DOHH2 (cell line): Measurements from ENCODE around the gene ZNF780B.

ENCODE experiments used
- H3F3A ChIP-seq: fragments of 200-600 bp; sonication (generic), shearing (Covaris generic); 2 replicates; pipeline ENCODE4 v1.6.0; 2016; ENCODE audit warnings: antibody characterized with exemption, mild to moderate bottlenecking; ENCODE audit not compliant: control insufficient read depth, insufficient read depth
- H3K27ac ChIP-seq: fragments of 200-600 bp; sonication (generic); 2 replicates; pipeline ENCODE4 v1.5.1; 2014; ENCODE audit warnings: low read depth, mild to moderate bottlenecking, low read length, moderate library complexity
- H3K27me3 ChIP-seq: fragments of 200-600 bp; sonication (generic); 2 replicates; pipeline ENCODE4 v1.6.1; 2014; ENCODE audit warnings: mild to moderate bottlenecking, low read length, mixed read lengths; ENCODE audit not compliant: control insufficient read depth
- H3K36me3 ChIP-seq: fragments of 200-600 bp; sonication (generic); 2 replicates; pipeline ENCODE4 v1.6.1; 2014; ENCODE audit warnings: mild to moderate bottlenecking, low read length, moderate library complexity, mixed read lengths; ENCODE audit not compliant: control insufficient read depth
- H3K4me1 ChIP-seq: fragments of 200-600 bp; sonication (generic); 2 replicates; pipeline ENCODE4 v1.6.1; 2014; ENCODE audit warnings: mild to moderate bottlenecking, low read length, mixed read lengths; ENCODE audit not compliant: control insufficient read depth
- H3K4me2 ChIP-seq: fragments of 200-600 bp; sonication (generic); 2 replicates; pipeline ENCODE4 v1.6.0; 2014; ENCODE audit warnings: mild to moderate bottlenecking, low read length, moderate library complexity
- H3K4me3 ChIP-seq: fragments of 200-600 bp; sonication (generic); 2 replicates; pipeline ENCODE4 v1.5.1; 2014; ENCODE audit warnings: mild to moderate bottlenecking, low read length, mixed read lengths
- H3K79me2 ChIP-seq: fragments of 200-600 bp; sonication (generic); 2 replicates; pipeline ENCODE4 v1.6.1; 2014; ENCODE audit warnings: mild to moderate bottlenecking, low read length, mixed read lengths; ENCODE audit not compliant: control insufficient read depth
- H3K9me2 ChIP-seq: fragments of 200-600 bp; sonication (generic); replicated peaks from 2 replicates; pipeline ENCODE4 v1.6.1; 2014; ENCODE audit warnings: mild to moderate bottlenecking, low read length, mixed read lengths; ENCODE audit not compliant: control insufficient read depth
- H3K9me3 ChIP-seq: fragments of 200-600 bp; sonication (generic); 2 replicates; pipeline ENCODE4 v1.6.1; 2014; ENCODE audit warnings: antibody characterized with exemption, low read length, mixed read lengths; ENCODE audit not compliant: control insufficient read depth, insufficient read depth
- H4K20me1 ChIP-seq: fragments of 200-600 bp; sonication (generic); 2 replicates; pipeline ENCODE4 v1.6.0; 2014; ENCODE audit warnings: low read depth, mild to moderate bottlenecking, antibody characterized with exemption, low read length, moderate library complexity; ENCODE audit not compliant: control insufficient read depth, insufficient read depth
- CTCF ChIP-seq: fragments of 200-600 bp; sonication (generic); IDR thresholded peaks from one replicate; pipeline ENCODE4 v1.5.1; 2014; ENCODE audit warnings: antibody characterized with exemption, mild to moderate bottlenecking, low read depth, low read length; ENCODE audit not compliant: poor library complexity, severe bottlenecking
- EZH2phosphoT487 ChIP-seq: fragments of 200-600 bp; sonication (generic); IDR thresholded peaks from 2 replicates; pipeline ENCODE4 v1.6.1; 2017; ENCODE audit warnings: borderline replicate concordance, mild to moderate bottlenecking, antibody characterized with exemption, low read length, moderate library complexity, mixed read lengths

The ZNF780B gene

DNA sequence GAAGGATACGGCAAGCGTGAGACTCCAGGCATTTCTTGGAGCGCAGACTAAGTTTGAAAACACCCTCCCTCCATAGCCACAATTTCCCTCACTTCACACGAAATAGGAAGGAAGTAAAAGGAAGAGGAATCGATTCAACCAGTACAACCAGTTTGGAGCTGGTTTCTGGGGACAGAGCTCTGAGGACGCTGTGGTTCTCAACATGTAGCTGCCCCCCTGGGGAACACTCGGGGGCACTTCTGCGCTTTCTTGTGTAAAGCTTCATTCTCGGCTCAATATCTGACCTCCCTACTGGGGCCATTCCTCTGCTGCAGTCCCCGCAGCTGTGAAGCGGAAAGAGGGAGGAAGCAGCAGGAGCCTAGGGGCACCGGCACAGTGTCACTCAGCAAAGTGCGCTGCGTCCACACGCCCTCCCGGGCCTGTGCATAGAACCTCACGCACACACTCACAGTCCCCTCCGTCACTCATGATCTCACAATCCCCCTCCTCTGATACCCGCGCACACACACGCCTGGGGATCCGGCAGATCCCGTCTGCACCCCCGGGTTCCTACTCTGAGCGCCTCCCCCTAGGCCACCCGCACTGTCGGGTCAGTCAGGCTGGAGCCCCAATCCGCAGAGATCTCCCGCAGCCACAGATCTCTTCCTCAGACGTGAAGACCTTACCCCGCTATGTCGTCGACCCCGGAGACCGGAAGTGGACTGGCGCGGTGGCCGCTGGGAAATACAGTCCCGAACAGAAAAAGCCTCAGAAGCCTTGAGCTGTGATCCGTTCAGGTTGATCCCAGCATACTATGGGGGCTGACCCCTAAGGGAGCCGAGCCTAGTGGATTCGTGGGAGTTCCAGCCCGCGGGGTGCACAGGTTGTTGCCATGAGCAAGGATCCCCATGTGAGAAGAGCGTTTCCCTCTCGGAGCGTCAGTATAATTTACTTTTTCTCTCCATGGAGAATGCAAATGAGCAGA lies 34.5 kb upstream of the ZNF780B start, which contains the start of gene ZNF780A:
ZNF780A (minus strand) TSS at position 703 of the 964 bp plus-strand sequence. CDS start 6,190 bp downstream, outside the sequence.
- Histone ChIP-seq H4K20me1 (no peaks in the 10 kb centered on the region), H3F3A (0 out of 2 replicates have a peak, but pooled peaks cover 3% of the 10 kb centered on the region), H3K4me2 (peak within 1 kb of the TSS; percentile 64), H3K4me1 (peaks cover 14% of the 10 kb centered on the region), H3K79me2 (peaks cover 50% of the 10 kb centered on the region), H3K9me2 (no peaks in the 10 kb centered on the region), H3K27ac (peak within 1 kb of the TSS; percentile 69), H3K27me3 (no peaks in the 10 kb centered on the region), H3K9me3 (peaks cover 14% of the 10 kb centered on the region; the same call in 1 of the 2 replicates), H3K36me3 (peaks cover 11% of the 10 kb centered on the region), H3K4me3 (peak within 1 kb of the TSS; percentile 97)
- TF ChIP-seq CTCF: no peak
- no peak for TF ChIP-seq EZH2phosphoT487

DNA sequence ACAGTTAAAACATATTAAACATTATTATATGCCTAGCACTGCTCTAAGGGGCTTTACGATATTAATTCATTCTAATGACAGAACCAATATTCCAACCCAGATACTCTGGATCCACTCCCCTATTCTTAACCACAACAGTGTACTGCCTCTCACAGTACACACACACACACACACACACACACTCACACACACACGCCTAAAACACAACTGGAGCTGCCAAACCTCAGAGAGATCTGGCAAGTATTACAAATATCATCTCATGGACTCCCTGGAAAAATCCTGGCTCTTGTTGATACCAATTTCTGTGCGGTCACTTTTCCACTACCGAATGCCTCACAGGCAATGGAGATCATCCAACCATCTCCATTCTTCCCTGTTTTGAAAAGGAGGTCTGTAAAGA lies 33.4 kb upstream of the ZNF780B start:
- 0 out of 2 replicates have a peak, but pooled peaks cover 3% of the 10 kb centered on the region for H3F3A ChIP-seq
- H3K9me2 ChIP-seq: no peaks in the 10 kb centered on the region
- TF ChIP-seq EZH2phosphoT487: no peak
- no peak for TF ChIP-seq CTCF
- H3K79me2 ChIP-seq: peaks cover 50% of the 10 kb centered on the region
- H3K27ac ChIP-seq: no peak overlapping the region
- H3K9me3 ChIP-seq: peaks cover 14% of the 10 kb centered on the region; the same call in 1 of the 2 replicates
- H3K4me3 ChIP-seq: peak overlapping the region; percentile 97
- H3K27me3 ChIP-seq: no peaks in the 10 kb centered on the region
- peaks cover 14% of the 10 kb centered on the region for H3K4me1 ChIP-seq
- peak overlapping the region; percentile 64 for H3K4me2 ChIP-seq
- peaks cover 14% of the 10 kb centered on the region for H3K36me3 ChIP-seq
- H4K20me1 ChIP-seq: no peaks in the 10 kb centered on the region

DNA sequence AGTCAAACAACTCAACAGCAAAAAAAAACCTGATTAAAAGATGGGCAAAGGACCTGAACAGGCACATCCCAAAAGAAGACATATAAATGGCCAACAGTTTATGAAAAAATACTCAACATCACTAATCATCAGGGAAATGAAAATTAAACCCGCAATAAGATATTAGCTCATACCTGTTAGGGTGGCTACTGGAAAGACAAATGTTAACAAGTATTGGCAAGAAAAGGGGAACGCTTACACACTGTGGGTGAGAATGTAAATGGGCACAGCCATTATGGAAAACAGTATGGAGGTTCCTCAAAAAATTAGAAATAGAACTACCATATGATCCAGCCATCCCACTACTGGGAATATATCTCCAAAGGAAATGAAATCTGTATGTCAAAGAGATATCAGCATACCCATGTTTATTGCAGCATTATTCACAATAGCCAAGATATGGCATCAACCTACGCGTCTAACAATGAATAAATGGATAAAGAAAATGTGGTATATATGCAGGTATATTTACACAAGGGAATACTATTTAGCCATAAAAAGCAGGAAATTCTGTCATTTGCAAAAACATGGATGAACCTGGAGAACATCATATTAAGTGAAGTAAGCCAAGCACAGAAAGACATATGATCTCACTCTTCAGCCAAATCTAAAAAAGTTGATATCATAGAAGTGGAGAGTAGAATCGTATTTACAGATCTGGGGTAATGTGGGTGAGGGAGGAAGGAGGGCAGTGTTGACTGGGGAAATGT lies 32.4 kb upstream of the ZNF780B start:
- peaks cover 50% of the 10 kb centered on the region for H3K79me2 ChIP-seq
- H3K27ac ChIP-seq: no peak overlapping the region
- TF ChIP-seq CTCF (no peak), EZH2phosphoT487 (no peak)
- peaks cover 14% of the 10 kb centered on the region for H3K4me1 ChIP-seq
- H3K4me2 ChIP-seq: no peak overlapping the region; the same call in 1 of the 2 replicates
- peaks cover 14% of the 10 kb centered on the region; the same call in 1 of the 2 replicates for H3K9me3 ChIP-seq
- no peaks in the 10 kb centered on the region for H3K27me3 ChIP-seq
- 0 out of 2 replicates have a peak, but pooled peaks cover 3% of the 10 kb centered on the region for H3F3A ChIP-seq
- no peaks in the 10 kb centered on the region for H4K20me1 ChIP-seq
- H3K36me3 ChIP-seq: peaks cover 18% of the 10 kb centered on the region
- H3K9me2 ChIP-seq: no peaks in the 10 kb centered on the region
- no peak overlapping the region for H3K4me3 ChIP-seq
